OCI-LY7 (cell line): ENCODE measurements around the gene UBR2. TPM values are rescaled to one million over a fixed set of nuclear protein-coding genes. Genes with fewer than 3 reads are reported as not detected.

ENCODE experiments used
- BruUV-seq: library from RNA; stranded (reverse); fragments of 400-500 nt; replicated peaks from 2 replicates; lab custom pipeline; 2021; lab: Mats Ljungman, UMichigan
- CTCF ChIA-PET: fragments of 300-600 bp; sonication (Branson Sonifier 250); formaldehyde crosslinking; loops from one replicate; lab custom pipeline; 2022; ENCODE audit warnings: antibody characterized with exemption; ENCODE audit not compliant: unreplicated experiment; lab: Charles Lee
- POLR2A ChIA-PET: fragments of 300-600 bp; sonication (Branson Sonifier 250); formaldehyde crosslinking; loops from one replicate; lab custom pipeline; 2022; ENCODE audit warnings: antibody characterized with exemption; lab: Charles Lee
- DNase-seq: peaks from one replicate; pipeline ENCODE4 v3.0.0-alpha.2; 2015; ENCODE audit warnings: low spot score
- H2AFZ ChIP-seq: fragments of 200-600 bp; sonication (generic), shearing (Covaris generic); 2 replicates; pipeline ENCODE4 v1.6.1; 2014; ENCODE audit warnings: mild to moderate bottlenecking, antibody characterized with exemption, low read length, moderate library complexity
- H3K27ac ChIP-seq: fragments of 200-600 bp; sonication (generic); 2 replicates; pipeline ENCODE4 v1.5.1; 2014; ENCODE audit warnings: mixed run types, low read depth, mild to moderate bottlenecking, moderate library complexity, low read length, inconsistent platforms; ENCODE audit not compliant: poor library complexity, severe bottlenecking
- H3K36me3 ChIP-seq: fragments of 200-600 bp; sonication (generic); 2 replicates; pipeline ENCODE4 v1.6.1; 2014; ENCODE audit warnings: mild to moderate bottlenecking, antibody characterized with exemption, low read length, moderate library complexity, mixed read lengths; ENCODE audit not compliant: insufficient read depth
- H3K4me1 ChIP-seq: fragments of 200-600 bp; sonication (generic); 2 replicates; pipeline ENCODE4 v1.5.1; 2014; ENCODE audit warnings: mild to moderate bottlenecking, low read length; ENCODE audit not compliant: insufficient read depth, poor library complexity, severe bottlenecking
- H3K4me2 ChIP-seq: fragments of 200-600 bp; sonication (generic); 2 replicates; pipeline ENCODE4 v1.6.1; 2014; ENCODE audit warnings: mild to moderate bottlenecking, low read length
- H3K4me3 ChIP-seq: fragments of 200-600 bp; sonication (generic); 2 replicates; pipeline ENCODE4 v1.5.1; 2014; ENCODE audit warnings: mild to moderate bottlenecking, low read depth, low read length; ENCODE audit not compliant: poor library complexity, severe bottlenecking
- H3K79me2 ChIP-seq: fragments of 200-600 bp; sonication (generic); 2 replicates; pipeline ENCODE4 v1.6.1; 2016; ENCODE audit warnings: low read depth, mild to moderate bottlenecking, low read length, moderate library complexity, mixed read lengths; ENCODE audit not compliant: insufficient read depth
- H3K9me2 ChIP-seq: fragments of 200-600 bp; sonication (generic); 2 replicates; pipeline ENCODE4 v1.6.1; 2016; ENCODE audit warnings: mild to moderate bottlenecking, low read length, mixed read lengths; ENCODE audit not compliant: insufficient read depth
- H3K9me3 ChIP-seq: fragments of 200-600 bp; sonication (generic); 2 replicates; pipeline ENCODE4 v1.6.1; 2014; ENCODE audit warnings: mild to moderate bottlenecking, mixed run types, low read length, mixed read lengths
- H4K20me1 ChIP-seq: fragments of 200-600 bp; sonication (generic); 2 replicates; pipeline ENCODE4 v1.6.1; 2014; ENCODE audit warnings: mild to moderate bottlenecking, antibody characterized with exemption, low read length, moderate library complexity, mixed read lengths; ENCODE audit not compliant: insufficient read depth
- EZH2phosphoT487 ChIP-seq: fragments of 200-600 bp; sonication (generic); IDR thresholded peaks from 2 replicates; pipeline ENCODE4 v1.6.1; 2018; ENCODE audit warnings: low read depth, borderline replicate concordance, mild to moderate bottlenecking, mixed run types, antibody characterized with exemption, low read length, moderate library complexity, mixed read lengths
- intact Hi-C: fragments of 100-400 bp; cut with micrococcal nuclease; formaldehyde crosslinking; loops from one replicate; pipeline ENCODE4 v1.10.0; 2022; ENCODE audit not compliant: unreplicated experiment
- total RNA-seq, 2 experiments: library from RNA; depleted of rRNA in 1 of 2; stranded (reverse); fragments of >200 nt in 1 of 2; shearing (Covaris generic) in 1 of 2; gene quantifications; 2 replicates each; pipeline ENCODE4 v1.2.3, GENCODE V29; 2014 to 2022
- TF ChIP-seq, protein P1 (sequence below): fragments of 200-600 bp; sonication (generic); conservative IDR thresholded peaks from 2 replicates; pipeline ENCODE4 v1.5.1; 2014; ENCODE audit warnings: mild to moderate bottlenecking, antibody characterized with exemption, low read length, moderate library complexity, mixed read lengths

The UBR2 gene
- total RNA-seq, 2 experiments from 2014 or later = 17.1 to 26.7 TPM

DNA sequence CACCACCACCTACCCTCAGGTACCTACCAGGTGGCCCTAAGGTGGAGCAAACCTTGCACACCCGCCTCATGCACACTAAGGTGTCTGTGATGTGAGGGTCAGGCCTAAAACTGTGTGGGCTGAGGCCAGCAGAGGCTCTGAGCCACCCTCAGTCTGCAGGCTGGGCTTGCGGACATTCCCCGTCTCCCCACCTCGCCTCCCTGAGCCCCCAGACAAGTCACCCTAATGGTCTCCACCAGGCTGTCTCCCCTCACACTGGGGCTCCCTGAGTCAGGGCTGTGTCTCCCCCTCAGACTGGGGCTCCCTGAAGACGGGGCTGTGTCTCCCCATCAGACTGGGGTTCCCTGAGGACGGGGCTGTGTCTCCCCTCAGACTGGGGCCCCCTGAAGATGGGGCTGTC, 146.0 kb downstream of the UBR2 start:
- POLR2A ChIA-PET = interaction anchor here (0.7 kb wide), 1 partner anchor 21 kb away, joined by 3 read pairs; no protein-coding TSS in a partner anchor
- no peaks in the 10 kb centered on the region for H3K9me2 ChIP-seq
- CTCF ChIA-PET = no interaction called here

GRCh38 chr6:42710316-42710715, 146.5 kb downstream of the UBR2 start:
- H3K9me3 ChIP-seq = no peaks in the 10 kb centered on the region
- no peaks in the 10 kb centered on the region for H3K79me2 ChIP-seq
- no peaks in the 10 kb centered on the region for H3K4me1 ChIP-seq
- BruUV-seq = no TSS peak
- intact Hi-C loops = no loop called here
- ChIA-PET CTCF (no interaction called here), POLR2A (no interaction called here)
- no peak overlapping the region for H3K4me3 ChIP-seq
- DNase-seq = no peak
- TF ChIP-seq, protein P1, sequence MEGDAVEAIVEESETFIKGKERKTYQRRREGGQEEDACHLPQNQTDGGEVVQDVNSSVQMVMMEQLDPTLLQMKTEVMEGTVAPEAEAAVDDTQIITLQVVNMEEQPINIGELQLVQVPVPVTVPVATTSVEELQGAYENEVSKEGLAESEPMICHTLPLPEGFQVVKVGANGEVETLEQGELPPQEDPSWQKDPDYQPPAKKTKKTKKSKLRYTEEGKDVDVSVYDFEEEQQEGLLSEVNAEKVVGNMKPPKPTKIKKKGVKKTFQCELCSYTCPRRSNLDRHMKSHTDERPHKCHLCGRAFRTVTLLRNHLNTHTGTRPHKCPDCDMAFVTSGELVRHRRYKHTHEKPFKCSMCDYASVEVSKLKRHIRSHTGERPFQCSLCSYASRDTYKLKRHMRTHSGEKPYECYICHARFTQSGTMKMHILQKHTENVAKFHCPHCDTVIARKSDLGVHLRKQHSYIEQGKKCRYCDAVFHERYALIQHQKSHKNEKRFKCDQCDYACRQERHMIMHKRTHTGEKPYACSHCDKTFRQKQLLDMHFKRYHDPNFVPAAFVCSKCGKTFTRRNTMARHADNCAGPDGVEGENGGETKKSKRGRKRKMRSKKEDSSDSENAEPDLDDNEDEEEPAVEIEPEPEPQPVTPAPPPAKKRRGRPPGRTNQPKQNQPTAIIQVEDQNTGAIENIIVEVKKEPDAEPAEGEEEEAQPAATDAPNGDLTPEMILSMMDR = no peak
- no peak for TF ChIP-seq EZH2phosphoT487
- H4K20me1 ChIP-seq = no peaks in the 10 kb centered on the region
- no peak overlapping the region for H2AFZ ChIP-seq
- H3K27ac ChIP-seq = no peak overlapping the region
- no peak overlapping the region for H3K4me2 ChIP-seq
- no peaks in the 10 kb centered on the region for H3K36me3 ChIP-seq
- H3K9me2 ChIP-seq = no peaks in the 10 kb centered on the region

More for the DNA sequence above, 146.0 kb downstream of the UBR2 start:
- no peak for TF ChIP-seq EZH2phosphoT487
- TF ChIP-seq, protein P1 = no peak
- DNase-seq = no peak
- intact Hi-C loops = no loop called here
- H3K79me2 ChIP-seq = no peaks in the 10 kb centered on the region
- no peak overlapping the region for H2AFZ ChIP-seq
- no peak overlapping the region for H3K4me2 ChIP-seq
- H3K4me1 ChIP-seq = no peaks in the 10 kb centered on the region
- no peaks in the 10 kb centered on the region for H3K9me3 ChIP-seq
- BruUV-seq = no TSS peak
- H3K27ac ChIP-seq = no peak overlapping the region
- no peaks in the 10 kb centered on the region for H4K20me1 ChIP-seq
- no peaks in the 10 kb centered on the region for H3K36me3 ChIP-seq
- H3K4me3 ChIP-seq = no peak overlapping the region

DNA sequence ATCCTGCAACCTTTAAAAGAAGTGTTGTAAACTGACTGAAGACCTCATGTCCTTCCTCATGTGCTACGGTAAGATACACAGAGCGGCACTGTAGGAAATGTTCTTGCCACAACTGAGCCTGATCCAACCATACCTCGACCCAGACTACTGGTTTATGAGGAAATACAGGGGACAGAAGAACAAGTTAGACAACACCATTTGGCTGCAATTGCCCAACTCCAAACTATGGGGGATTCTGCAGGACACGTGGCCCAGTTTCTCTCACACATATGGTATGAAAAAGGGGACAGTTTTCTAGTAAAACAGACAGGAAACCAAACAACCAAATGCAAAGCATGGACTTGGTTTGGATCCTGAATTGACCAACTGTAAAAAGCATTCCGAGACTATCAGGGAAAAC, 148.1 kb downstream of the UBR2 start:
- no peaks in the 10 kb centered on the region for H4K20me1 ChIP-seq
- intact Hi-C loops = no loop called here

More for the DNA sequence above, 148.1 kb downstream of the UBR2 start:
- Histone ChIP-seq H3K4me1 (no peaks in the 10 kb centered on the region), H3K79me2 (no peaks in the 10 kb centered on the region), H3K9me2 (no peaks in the 10 kb centered on the region), H3K9me3 (no peaks in the 10 kb centered on the region), H3K4me2 (no peak overlapping the region), H2AFZ (no peak overlapping the region), H3K36me3 (no peaks in the 10 kb centered on the region), H3K27ac (no peak overlapping the region), H3K4me3 (no peak overlapping the region)
- DNase-seq = no peak
- no TSS peak for BruUV-seq
- CTCF ChIA-PET = no interaction called here
- POLR2A ChIA-PET = no interaction called here
- TF ChIP-seq, protein P1 = no peak
- TF ChIP-seq EZH2phosphoT487 = no peak
